ENCODE results near the gene SSX2IP.
"Not testable (repeated sequence)": the region's sequence is repeated elsewhere in the genome, so short reads cannot be mapped to it uniquely, and the experiment has no call there.

Gene SSX2IP

GRCh38 chr1:84677415-84678099 lies 12.7 kb downstream of the SSX2IP start:
- DNase-seq (ENCODE audit: low read depth in 2 of 3, low spot score in 2 of 3): no peak

- no peak for DNase-seq (ENCODE audit: low read depth in 2 of 3, low spot score in 2 of 3)
Observed at GRCh38 chr1:84675631-84676030, 14.6 kb downstream of the SSX2IP start.

DNA sequence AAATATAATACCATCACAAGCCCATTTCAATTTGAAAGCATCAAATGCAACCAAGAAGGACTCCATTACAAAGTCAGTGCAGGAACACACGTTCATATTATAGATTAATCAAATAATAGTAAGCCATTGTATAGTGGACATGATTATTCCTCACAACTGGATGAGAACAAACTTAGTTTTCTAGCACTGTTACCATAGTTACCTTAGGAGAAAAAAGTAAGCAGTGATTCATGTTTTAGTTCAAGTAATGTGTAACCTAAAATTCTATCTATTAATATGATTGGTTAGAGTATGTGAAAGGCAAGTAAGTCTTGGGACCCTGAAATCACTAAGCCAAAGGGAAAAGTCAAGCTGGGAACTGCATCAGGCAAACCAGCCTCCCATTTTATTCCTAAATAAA lies 15.2 kb downstream of the SSX2IP start:
- no peak for DNase-seq (ENCODE audit: low read depth in 2 of 3, low spot score in 2 of 3)

DNA sequence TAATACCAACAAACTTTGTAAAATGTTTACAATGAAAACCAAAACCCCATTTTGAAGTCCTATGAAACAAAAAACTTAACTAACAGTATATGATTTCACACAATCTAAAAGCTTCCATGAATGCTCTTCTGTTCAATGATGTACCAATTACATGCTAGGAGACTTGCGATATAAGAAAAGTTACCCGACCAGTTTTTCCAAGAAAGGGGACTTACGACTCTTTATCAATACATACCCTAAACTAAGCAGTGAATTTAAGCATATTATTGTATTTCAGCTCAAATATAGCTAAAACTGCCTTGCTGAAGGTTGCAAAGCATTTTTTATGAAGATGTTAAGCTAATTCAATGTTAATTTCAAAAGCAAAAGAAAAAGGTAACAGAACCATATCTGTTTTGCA lies 15.6 kb downstream of the SSX2IP start:
- no peak for DNase-seq (ENCODE audit: low read depth in 2 of 3, low spot score in 2 of 3)

DNA sequence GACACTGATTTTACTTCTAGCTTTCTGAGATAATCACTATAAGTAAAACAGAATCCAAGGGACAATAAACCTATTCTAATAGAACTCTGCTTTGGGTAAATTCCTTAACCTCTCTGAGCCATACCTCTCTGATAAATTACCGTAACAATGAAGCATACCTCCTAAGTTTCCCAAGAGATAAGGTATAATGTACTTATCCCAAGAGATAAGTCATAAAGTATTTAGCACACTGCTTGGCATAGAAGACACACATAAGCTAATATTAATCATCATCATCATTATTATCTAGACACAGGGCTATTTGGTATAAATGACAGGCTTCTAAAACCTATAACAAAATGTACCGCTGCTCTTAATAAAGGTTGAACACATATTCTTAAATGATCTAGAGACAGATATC lies 16.2 kb downstream of the SSX2IP start:
- DNase-seq (ENCODE audit: low read depth in 2 of 3, low spot score in 2 of 3): no peak

DNA sequence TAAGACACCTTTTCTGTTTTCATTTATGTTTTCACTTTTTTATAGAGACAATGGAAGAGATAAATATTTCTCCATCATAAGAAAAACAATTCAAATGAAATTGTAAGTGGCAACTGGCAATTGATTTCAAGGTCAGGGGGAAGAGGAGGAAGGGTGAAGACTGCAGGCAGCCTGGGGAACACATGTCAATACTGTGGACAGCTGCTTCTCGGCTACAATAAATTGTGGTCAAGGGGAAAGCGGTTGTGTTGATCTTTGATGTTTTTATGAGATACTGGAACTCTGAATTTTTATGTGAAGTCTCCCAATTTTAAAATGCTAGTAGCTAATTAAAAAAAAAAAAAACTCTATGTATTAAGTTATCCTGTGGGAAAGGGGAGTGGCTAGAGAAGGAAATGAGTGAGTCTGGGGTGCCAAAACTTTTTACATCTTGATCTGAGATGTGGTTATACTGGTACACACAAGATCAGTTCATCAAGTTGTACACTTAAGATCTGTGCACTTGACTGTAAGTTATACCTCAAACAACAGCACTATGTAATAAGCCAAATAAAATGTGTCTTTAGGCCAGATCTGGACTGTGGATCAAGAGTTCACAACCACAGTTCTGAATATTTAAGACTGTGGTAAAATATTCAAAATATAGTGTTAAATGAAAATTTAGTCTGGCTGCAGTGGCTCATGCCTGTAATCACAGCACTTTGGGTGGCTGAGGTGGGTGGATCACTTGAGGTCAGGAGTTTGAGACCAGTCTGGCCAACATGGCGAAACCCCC lies 18.0 kb downstream of the SSX2IP start:
- no peak for DNase-seq (ENCODE audit: low read depth in 2 of 3, low spot score in 2 of 3)

GRCh38 chr1:84669831-84670230 lies 20.4 kb downstream of the SSX2IP start:
- DNase-seq (ENCODE audit: low read depth in 2 of 3, low spot score in 2 of 3): no peak

DNA sequence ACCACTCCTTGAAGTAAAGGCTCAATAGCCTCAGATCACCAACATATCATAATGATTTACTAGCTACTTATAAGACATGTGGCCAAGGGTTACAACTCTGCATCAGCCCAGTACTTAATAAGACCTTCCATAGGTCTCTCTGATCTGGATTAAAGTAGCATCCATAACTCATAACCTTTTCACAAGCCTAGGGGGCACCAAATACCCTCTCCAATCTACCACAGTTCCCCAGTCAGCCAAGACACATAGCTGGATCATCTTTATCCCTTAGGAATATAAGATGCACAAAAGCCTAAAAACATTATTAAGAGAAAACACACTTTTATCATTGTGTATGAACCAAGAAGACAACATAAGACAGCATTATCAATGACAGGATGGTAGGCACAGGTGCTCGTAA lies 22.1 kb downstream of the SSX2IP start:
- DNase-seq (ENCODE audit: low read depth in 2 of 3, low spot score in 2 of 3): no peak

DNA sequence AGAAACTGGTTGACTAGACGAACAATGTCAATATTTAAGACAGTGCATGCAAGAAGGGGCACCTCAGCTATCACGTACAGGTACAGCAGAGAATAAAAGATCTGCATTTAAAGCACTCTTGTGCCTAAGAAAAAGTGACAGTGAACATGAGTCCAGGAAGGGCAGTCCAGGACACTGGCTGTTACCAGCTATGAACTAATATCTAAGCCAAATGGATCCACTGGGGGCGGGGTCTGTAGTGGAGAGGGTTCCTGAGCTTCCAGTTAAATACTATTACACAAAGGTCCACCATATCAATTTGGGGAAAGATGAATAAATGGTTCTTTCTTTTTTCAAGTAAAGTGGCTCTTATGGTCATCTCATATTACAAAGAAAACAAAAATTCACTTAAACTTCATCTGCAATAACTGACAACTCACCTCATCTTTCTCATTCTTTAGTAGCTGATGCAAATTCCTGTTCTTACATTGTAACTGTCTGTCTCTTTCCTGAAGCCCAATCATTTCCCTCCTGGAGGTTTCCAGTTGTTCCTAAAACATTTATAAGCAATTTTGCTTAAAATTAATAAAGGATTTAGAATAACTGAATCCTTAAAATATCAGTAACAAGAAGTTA lies 24.5 kb downstream of the SSX2IP start:
- no peak for DNase-seq (ENCODE audit: low read depth in 2 of 3, low spot score in 2 of 3)

DNA sequence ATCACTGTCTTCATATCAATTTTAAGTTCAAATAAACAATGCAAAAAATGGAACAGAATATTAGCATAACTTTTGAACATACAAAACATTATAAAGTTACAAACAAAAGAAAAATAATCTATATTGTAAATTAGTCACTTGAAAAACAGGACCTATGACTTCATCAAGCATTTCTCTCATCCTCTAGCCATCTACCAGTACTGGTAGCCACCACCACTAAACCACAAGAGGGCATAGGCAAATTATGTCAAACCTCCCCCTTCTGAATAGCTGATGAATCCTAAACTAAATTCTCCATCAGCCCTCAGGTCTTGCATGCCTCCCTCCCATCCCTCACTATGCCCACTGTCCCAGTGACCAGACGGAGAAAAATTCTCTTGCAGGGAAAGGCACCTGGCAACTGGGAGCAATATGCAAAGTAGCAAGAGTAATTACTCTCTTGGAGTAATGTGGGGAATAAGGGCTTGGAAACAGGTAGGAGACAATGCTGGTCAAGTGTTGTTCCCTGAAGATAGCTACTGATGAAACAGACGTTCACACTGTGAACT lies 37.1 kb downstream of the SSX2IP start:
- no peak for DNase-seq (ENCODE audit: low read depth in 2 of 3, low spot score in 2 of 3)

DNA sequence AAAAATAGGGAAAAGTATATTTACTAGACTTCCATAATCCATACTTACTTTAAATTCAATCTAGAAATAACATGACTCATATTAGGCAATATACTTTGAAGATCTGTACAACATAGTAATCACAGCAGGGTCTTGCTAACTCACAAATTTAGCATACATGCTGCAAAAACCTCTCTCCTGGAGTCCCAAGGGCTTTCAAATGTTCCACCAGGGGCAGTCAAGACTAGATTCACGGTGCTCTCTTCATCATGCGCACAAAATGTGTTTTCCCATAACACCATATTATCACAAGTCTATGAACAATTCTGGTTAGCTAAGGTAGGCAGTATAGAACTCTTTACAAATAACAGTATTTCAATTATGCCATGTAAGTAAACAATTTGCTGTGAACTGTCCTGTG lies 45.8 kb downstream of the SSX2IP start:
- no peak for DNase-seq (ENCODE audit: low read depth in 2 of 3, low spot score in 2 of 3)

GRCh38 chr1:84643183-84643582 lies 47.1 kb downstream of the SSX2IP start:
- no peak for DNase-seq (ENCODE audit: low read depth in 2 of 3, low spot score in 2 of 3)

DNA sequence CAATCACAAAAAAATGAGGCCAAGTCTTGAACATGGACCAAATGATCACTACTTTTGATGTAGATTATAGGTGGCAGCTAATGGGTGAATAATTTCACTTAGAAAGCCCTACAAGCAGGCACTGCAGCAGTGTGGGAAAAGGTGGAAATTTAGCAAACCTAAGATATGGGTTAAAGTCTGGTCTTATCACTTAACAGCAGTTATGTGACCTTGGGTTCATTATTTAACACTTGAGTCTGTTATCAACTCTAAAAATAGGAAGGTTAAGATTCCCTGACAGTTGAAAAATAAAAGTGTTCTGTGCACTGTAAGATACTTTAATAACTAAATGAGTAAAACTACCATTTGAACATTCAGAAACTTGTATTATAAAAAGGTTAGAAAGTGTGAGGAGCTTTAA lies 47.5 kb downstream of the SSX2IP start:
- no peak for DNase-seq (ENCODE audit: low read depth in 2 of 3, low spot score in 2 of 3)

- DNase-seq (ENCODE audit: low read depth in 2 of 3, low spot score in 2 of 3): not testable (repeated sequence)
Observed at GRCh38 chr1:84639731-84640130, 50.5 kb downstream of the SSX2IP start.

DNA sequence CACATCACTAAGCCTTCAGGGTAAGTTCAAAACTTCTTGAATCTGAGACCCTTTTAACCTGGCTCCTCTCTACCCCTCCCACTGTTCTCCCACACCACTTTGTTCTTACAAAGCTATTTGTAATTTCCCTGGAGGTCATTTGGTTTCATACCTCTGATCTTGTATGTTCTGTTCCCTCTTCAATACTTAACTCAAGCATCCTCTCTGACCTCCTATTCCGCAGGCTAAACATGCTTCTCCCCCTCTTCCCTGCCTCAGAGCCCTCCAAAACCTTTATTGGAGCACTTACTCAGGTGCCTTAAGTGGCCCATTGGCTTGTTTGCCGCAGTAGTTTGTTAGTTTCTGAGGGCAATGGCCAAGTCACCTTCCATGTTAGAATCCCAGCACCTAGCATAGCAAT lies 54.8 kb downstream of the SSX2IP start:
- DNase-seq (ENCODE audit: low read depth in 2 of 3, low spot score in 2 of 3): no peak

DNA sequence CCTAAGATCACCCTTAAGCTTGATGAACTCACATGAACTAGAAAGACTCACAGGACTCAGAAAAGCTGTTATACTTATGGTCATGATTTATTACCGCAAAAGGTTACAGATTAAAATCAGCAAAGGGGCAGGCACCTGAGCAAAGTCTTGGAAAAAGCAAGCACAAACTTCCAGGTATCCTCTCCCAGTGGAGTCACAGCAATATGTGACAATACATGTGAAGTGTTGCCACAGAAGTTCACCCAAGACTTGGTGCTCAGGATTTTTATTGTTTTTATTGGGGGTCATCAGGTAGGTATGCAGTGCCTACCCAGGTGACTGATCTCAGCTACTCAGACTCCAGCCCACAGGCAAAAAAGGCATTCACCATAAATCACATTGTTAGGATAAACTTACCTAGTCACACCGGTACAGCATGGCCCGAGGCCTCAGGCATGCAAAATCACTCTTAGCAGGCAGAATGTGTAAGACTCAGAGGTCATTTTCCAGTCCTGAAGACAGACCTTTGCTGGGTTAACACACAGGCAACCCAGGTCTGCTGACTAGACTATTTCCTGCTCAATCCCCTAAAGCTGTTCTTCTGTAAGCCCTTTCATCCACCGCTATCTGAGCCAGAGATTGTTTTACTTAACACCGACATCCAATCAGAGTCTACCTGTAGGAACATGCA lies 55.6 kb downstream of the SSX2IP start:
- DNase-seq (ENCODE audit: low read depth in 2 of 3, low spot score in 2 of 3): no peak

- DNase-seq (ENCODE audit: low read depth in 2 of 3, low spot score in 2 of 3): no peak
Observed at GRCh38 chr1:84632673-84633434, 57.4 kb downstream of the SSX2IP start.

- no peak for DNase-seq (ENCODE audit: low read depth in 2 of 3, low spot score in 2 of 3)
Observed at GRCh38 chr1:84632137-84632536, 58.1 kb downstream of the SSX2IP start.

- DNase-seq (ENCODE audit: low read depth in 2 of 3, low spot score in 2 of 3): no peak
Observed at GRCh38 chr1:84624876-84625275, 65.4 kb downstream of the SSX2IP start.

DNA sequence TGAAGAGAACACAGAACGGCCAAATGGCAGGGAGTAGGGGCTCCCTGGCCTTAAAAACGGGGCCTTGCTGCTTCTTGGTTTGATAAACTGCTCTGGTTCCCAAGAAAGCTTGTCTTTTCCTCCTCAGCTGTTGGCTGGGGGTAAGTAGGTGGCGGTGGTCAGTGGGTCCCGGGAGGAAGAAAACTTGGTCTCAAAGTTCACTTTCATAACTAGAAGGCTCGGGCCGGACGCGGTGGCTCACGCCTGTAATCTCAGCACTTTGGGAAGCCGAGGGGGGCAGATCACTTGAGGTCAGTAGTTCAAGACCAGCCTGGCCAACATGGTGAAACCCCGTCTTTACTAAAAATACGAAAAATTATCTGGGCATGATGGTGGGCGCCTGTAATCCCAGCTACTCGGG lies 68.7 kb downstream of the SSX2IP start:
- no peak for DNase-seq (ENCODE audit: low read depth in 2 of 3, low spot score in 2 of 3)

Data from activated CD8-positive, alpha-beta memory T cell treated with anti-CD3 and anti-CD28 coated beads for 48 hours (primary cell).